ENCODE measurements around the gene ACSM5.
"Not testable (repeated sequence)": the region's sequence is repeated elsewhere in the genome, so short reads cannot be mapped to it uniquely, and the experiment has no call there.

Gene ACSM5

DNA sequence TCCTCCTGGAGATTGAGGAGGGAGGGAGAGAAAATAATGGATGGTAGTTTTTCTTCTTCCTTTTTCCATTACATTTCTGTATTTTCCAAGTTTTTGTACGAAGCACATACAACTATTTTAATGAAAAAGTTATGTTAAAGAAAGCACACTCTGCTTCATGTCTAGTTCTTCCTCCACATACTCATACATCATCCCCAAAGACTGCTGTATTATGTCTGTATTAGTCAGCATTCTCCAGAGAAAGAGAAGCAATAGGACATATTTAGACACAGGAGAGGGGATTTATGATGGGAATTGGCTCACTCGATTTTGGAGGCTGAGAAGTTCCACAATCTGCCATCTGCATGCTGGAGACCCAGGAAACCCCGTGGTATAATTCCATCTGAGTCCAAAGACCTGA lies 31.9 kb downstream of the ACSM5 start:
- DNase-seq (ENCODE audit: extremely low read depth, low read depth) = no peak
- TF ChIP-seq, protein P1, sequence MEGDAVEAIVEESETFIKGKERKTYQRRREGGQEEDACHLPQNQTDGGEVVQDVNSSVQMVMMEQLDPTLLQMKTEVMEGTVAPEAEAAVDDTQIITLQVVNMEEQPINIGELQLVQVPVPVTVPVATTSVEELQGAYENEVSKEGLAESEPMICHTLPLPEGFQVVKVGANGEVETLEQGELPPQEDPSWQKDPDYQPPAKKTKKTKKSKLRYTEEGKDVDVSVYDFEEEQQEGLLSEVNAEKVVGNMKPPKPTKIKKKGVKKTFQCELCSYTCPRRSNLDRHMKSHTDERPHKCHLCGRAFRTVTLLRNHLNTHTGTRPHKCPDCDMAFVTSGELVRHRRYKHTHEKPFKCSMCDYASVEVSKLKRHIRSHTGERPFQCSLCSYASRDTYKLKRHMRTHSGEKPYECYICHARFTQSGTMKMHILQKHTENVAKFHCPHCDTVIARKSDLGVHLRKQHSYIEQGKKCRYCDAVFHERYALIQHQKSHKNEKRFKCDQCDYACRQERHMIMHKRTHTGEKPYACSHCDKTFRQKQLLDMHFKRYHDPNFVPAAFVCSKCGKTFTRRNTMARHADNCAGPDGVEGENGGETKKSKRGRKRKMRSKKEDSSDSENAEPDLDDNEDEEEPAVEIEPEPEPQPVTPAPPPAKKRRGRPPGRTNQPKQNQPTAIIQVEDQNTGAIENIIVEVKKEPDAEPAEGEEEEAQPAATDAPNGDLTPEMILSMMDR (IDR thresholded peaks at IDR 0.05; ENCODE audit: low read depth, low read length, missing control alignments) = no peak

DNA sequence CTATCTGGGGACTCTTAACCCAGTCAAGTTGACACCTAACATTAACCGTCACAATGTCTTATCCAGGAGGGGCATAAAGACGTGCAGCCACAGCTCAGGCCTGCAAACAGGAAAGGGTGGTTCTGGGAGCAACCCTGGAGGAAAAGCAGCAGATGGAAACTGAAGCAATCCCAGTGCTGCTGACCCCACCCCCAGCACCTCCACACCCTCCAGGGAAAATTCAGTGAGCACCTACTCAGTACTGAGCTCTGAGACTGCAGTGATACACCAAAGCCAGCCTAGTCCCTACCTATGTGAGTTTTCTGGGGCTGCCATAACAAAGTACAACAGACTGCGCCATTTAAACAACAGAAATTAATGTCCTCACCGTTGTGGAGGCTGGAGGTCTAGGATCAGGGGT lies 32.5 kb downstream of the ACSM5 start:
- not testable (repeated sequence) for DNase-seq (ENCODE audit: extremely low read depth, low read depth); H3K4me3 ChIP-seq (replicated peaks; ENCODE audit: low read depth, low read length)

More for the DNA sequence above, 31.9 kb downstream of the ACSM5 start:
- no peak overlapping the region for H3K4me3 ChIP-seq (replicated peaks; ENCODE audit: low read depth, low read length)

DNA sequence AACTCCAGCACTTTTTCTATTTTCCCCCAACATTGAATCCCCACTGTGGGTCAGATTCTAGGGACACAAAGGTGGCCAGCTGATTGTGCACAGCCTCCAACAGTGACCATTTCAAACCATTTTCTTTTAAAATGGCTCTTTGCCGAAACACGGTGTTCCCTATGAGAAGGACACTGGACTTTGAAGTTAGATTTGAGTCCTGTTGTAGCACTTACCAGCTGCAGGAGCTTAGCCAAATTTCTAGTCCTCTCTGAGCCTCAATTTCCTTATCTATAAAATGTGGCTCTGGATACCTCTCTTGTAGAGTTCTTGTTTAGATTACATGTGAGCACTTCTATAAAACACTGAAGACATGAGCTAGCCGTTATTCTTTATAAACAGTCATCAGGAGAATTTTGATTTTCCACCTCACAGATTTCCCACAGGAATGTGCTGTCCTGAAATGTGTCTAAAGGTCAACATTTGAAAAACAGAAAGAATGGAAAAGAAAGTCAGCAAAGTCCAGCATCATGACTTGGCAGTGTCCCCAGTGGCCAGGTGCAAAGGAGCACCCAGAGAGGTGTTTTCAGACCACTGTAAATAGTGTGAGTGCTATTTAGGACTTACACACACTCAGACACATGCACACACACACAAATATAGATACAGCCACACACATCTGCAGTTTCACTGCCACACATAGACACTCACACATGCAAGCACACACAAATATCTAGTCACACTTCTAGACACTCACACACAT lies 37.5 kb downstream of the ACSM5 start:
- DNase-seq (ENCODE audit: extremely low read depth, low read depth); H3K4me3 ChIP-seq (replicated peaks; ENCODE audit: low read depth, low read length): not testable (repeated sequence)

DNA sequence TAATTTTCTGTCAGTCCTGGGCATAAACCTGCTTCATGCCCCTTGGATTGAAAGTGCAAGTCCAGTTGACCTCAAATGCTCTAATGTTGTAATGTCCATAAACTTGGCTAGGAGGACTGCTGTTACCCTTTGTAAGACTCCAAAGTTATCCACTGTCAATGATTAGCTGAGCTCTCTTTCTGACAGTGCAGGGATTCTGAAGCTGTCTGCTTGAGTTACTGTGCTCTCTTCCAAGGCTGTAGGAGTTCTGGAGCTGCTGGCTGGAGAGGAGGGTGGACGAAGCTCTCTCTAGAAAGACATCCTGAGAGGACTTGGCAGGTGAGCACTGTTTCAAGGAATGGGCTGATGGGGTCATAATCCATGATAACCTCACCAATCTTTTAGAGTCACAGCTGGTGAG lies 42.0 kb downstream of the ACSM5 start, which contains the start of gene ACSM2A:
ACSM2A (plus strand) TSS at position 158 of the 400 bp plus-strand sequence. CDS start 8,594 bp downstream, outside the sequence.
- not testable (repeated sequence) for H3K4me3 ChIP-seq (replicated peaks; ENCODE audit: low read depth, low read length); DNase-seq (ENCODE audit: extremely low read depth, low read depth)

DNA sequence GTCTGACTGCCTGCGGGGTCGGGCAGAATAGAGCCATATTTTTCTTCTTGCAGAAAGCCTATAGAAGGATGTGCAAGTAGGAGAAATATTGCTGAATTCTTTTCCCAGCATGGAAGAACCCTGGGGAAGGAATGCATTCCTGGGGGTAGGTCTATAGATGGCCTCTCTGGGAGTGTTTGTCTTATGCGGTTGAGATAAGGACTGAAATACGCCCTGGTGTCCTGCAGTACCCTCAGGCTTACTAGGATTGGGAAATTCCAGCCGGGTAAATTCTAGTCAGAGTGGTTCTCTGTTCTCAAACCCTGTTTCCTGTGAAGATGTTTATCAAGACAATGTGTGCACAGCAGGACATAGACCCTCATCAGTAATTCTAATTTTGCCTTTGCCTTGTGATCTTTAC lies 44.3 kb downstream of the ACSM5 start:
- not testable (repeated sequence) for H3K4me3 ChIP-seq (replicated peaks; ENCODE audit: low read depth, low read length); DNase-seq (ENCODE audit: extremely low read depth, low read depth)

DNA sequence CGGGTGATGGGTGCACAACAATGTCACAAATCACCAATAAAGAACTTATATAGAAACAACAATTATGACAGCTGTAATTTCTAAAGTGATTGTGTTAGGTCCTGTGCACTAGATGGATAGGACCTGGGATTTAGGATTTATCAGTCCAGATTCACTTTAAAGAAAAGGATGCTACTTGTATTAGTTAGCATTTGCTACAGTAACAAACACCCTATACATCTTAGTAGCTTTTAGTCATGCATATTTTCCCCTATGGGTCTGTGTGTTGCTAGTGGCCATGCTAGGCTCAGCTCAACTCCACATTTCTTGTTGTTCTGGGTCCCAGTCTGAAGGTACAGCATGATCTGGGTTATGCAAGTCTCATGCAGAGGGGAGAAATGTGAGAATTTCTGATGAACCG lies 49.9 kb downstream of the ACSM5 start:
- not testable (repeated sequence) for DNase-seq (ENCODE audit: extremely low read depth, low read depth); H3K4me3 ChIP-seq (replicated peaks; ENCODE audit: low read depth, low read length)

DNA sequence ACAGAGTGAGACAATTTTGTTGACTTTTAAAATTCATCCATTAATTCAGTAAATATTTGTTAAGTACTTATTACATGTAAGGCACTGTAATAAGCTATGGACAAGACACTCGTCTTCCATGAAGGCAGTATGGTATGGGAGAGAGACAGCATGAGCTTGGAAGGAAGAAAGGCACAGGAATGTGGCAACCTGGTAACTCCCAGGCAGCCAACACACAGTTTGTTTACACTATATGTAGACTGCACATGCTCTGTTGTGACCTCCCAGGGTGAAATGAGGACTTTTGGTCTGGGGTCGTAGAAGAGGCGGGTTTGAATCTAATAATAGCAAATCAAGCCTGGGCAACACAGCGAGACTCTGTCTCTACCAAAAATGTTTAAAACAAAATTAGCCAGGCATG lies 51.0 kb downstream of the ACSM5 start:
- not testable (repeated sequence) for H3K4me3 ChIP-seq (replicated peaks; ENCODE audit: low read depth, low read length); DNase-seq (ENCODE audit: extremely low read depth, low read depth)

DNA sequence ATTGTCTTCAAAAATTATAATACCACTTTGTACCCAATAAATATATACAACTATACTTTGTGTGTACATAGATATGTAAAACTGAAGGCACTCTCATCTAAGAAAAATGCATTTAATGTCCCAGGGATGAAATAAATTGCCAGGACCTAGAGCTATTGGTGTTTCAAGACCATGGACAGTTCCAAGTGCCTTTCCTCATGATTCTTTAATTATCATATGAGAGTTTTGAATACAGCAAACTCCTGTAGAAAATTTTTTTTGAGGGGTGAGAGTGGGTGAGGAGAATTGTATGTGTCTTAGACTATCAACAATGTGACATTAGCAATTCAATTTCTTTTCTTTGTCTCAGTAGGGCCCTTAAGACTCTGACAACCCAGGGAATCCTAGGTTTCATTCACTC lies 59.6 kb downstream of the ACSM5 start:
- DNase-seq (ENCODE audit: extremely low read depth, low read depth); H3K4me3 ChIP-seq (replicated peaks; ENCODE audit: low read depth, low read length): not testable (repeated sequence)

DNA sequence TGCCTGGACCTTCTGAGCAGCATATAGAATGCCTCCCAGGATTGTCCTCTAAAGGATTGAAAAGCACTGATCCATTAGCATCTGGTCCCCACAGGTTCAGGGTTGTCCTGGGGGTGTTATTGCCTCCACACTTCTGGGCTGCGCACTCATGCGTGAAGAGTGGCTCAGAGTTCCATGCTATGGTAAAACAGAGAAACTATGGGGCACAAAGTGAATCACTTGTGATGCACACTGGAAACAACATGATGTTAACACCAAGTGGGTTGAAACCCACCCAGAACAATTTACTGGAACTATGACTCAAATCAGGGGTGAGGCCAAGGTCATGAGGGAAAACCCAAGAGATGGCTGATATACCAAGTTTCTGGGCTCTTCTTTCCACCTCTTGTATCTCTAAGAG lies 60.6 kb downstream of the ACSM5 start:
- not testable (repeated sequence) for DNase-seq (ENCODE audit: extremely low read depth, low read depth); H3K4me3 ChIP-seq (replicated peaks; ENCODE audit: low read depth, low read length)

DNA sequence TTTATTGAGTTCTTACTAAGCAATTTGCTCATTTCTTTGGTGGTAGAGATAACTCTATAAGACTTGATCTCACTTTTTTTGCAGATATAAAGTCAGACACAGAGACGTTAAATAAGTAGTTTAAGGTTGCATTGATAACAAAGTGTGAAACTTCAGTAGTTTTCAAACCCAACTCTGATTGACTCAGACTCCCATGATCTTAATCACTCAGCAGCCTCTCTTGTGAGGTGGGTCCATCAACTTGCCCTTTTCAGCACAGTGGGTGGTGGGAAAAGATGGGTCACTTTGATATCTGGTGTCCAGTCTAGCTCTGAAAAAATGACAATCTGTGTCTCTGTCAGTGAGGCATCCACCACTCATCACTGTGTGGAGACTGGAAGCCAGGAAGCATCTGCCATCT lies 61.4 kb downstream of the ACSM5 start:
- not testable (repeated sequence) for H3K4me3 ChIP-seq (replicated peaks; ENCODE audit: low read depth, low read length); DNase-seq (ENCODE audit: extremely low read depth, low read depth)

DNA sequence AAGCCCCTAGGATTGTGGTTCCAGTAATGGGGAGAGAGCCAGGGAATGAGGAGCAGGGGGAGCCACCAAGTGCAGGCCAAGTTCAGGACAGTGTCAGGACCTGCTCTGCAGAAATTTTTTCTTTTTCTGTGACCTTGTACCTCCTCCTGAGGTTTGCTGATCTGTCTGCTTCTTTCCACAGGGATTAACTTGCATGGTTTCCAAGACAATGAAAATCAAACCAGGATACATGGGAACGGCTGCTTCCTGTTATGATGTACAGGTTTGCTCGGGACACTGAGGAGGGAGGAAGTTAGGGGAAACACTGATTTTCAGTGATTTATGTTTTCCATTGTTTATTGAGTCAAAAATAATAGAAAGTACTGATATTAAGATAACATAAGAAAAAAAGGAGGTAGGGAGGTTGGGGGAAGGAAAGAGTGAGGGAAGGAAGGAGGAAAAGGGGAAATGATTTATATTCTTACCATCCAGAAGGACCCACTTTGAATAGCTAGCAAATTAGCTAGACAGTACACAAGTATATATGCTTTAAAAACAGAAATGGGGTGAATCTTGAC lies 67.9 kb downstream of the ACSM5 start:
- H3K4me3 ChIP-seq (replicated peaks; ENCODE audit: low read depth, low read length); DNase-seq (ENCODE audit: extremely low read depth, low read depth): not testable (repeated sequence)

DNA sequence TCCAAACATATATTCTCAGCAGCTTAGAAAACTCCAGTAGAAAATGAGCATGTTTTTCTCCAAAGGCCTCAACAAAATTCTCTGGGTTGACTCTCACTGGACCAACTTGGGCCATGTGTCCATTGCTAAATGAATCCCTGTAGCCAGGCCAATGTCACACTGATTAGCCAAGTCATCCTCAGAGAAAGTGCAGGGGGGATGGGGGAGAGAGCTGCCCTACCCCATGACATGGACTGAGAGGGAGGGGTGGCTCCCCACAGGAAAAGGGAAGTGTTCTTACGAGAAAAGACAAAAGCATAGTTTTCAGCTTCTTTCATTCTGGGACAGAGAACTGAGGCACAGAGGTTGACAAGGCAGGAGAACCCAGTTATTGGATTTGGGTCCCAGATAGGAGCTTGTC lies 74.7 kb downstream of the ACSM5 start:
- DNase-seq (ENCODE audit: extremely low read depth, low read depth); H3K4me3 ChIP-seq (replicated peaks; ENCODE audit: low read depth, low read length): not testable (repeated sequence)

DNA sequence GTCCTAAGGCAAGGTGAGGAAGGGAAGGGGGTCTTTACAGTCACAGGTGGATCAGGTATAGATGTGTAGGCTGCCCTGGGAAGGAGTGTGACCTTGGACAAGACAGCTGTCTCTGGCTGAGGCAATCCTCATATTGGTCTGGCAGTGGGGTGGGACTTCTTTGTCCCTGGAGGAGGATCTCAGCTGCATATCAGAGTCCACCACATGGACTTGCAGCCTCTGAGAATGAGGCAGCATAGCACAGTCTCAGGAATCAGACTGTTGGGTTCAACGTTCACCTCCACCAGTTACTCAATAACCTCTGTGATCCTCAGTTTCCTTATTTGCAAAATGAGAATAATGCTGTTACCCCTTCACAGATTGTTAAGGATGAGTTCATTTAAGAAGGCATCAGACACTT lies 75.4 kb downstream of the ACSM5 start:
- no peak overlapping the region for H3K4me3 ChIP-seq (replicated peaks; ENCODE audit: low read depth, low read length)
- no peak for DNase-seq (ENCODE audit: extremely low read depth, low read depth)
- TF ChIP-seq, protein P1 (IDR thresholded peaks at IDR 0.05; ENCODE audit: low read depth, low read length, missing control alignments) = no peak

Measured in HFF-Myc (cell line).